Endometrial microvascular endothelial cells (primary cell): ENCODE results near the gene UBXN6. TPM values are rescaled to one million over a fixed set of nuclear protein-coding genes. Genes with fewer than 3 reads are reported as not detected.

ENCODE experiments used
- in situ Hi-C: cut with HindIII; loops from 2 replicates; pipeline ENCODE4 v1.10.0; 2017; ENCODE audit warnings: low sequenced_read_pairs, low pct_unique_long_range_greater_than_20kb; ENCODE audit errors: inconsistent ontology term
- total RNA-seq: library from RNA; depleted of rRNA; stranded (reverse); fragments of >200 nt; gene quantifications from one replicate; pipeline ENCODE4 v1.2.3, GENCODE V29; 2015; ENCODE audit errors: inconsistent ontology term

The UBXN6 gene
- total RNA-seq, 1 donor from 2014 or later = 125 TPM

DNA sequence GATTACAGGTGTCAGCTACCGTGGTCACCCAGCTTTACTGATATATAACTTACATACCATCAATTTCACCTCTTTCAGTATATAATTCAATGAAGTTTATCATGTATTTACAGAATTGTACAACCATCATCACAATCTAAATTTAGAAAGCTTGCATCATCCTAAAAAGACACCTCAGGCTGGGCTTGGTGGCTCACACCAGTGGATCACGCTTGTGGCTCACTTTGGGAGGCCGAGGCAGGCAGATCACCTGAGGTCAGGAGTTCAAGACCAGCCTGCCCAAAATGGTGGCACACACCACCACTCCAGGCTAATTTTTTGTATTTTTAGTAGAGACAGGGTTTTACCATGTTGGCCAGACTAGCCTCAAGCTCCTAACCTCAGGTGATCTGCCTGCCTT, 10.2 kb upstream of the UBXN6 start:
- in situ Hi-C loops = no loop called here

DNA sequence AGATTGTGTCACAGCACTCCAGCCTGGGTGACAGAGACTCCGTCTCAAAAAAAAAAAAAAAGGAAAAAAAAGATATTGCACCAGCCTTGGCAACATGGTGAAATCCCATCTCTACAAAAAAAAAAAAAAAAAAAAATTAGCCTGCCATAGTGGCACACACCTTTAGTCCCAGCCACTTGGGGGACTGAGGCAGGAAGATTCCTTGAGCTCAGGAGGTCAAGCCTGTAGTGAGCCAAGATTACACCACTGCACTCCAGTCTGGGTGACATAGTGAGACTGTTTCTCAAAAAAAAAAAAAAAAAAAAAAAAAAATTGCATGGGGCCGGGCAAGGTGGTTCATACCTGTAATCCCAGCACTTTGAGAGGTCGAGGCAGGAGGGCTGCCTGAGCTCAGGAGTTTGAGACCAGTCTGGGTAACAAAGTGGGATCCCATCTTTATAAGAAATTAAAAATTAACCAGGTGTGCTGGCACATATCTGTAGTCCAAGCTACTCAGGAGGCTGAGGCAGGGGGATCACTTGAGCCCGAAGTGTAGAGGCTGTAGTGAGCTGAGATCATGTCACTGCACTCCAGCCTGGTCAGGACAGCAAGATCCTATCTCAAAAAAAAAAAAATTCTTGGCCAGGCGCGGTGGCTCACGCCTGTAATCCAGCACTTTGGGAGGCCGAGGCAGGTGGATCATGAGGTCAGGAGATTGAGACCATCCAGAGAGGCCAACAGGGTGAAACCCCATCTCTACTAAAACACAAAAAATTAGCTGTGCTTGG, 7.4 kb upstream of the UBXN6 start:
- in situ Hi-C loops = no loop called here

DNA sequence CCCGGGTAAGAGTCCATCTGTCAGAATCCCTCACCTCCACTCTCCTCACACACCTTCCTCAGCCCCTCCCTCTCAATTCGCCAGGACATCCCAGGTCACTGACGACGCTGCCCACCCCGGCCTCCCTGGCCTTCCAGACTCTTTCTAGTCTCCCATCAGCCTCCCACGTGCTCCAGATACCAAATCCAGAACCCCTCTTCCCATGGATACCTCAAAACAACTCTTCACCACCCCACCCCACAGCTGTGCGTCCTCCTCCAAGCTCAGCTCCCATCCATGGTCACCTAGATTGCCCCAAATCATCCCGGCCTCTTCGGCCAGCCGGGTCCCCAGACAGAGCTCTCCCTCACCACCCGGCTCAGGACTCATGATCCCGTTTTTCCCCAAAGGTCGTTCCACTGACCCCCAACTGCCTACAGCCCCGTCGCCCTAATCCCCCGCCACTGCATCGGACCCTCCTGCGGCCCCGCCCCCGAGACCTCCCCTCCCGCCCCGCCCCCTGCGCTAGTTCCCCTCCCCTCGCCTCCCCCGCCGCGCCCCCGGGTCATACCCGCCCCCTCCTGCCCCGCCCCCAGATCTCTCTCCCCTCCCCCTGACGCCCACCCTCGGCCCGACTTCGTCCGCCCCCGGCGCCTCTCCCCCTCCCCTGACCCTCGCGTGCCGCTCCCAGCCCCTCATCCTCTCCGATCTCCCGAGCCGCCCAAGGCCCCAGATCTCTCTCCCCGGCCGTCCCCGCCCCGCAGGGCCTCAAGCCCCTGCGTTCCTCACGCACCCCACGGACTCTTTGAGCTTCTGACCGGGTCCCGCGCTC, 546 bp downstream of the UBXN6 start:
- in situ Hi-C loops = no loop called here

DNA sequence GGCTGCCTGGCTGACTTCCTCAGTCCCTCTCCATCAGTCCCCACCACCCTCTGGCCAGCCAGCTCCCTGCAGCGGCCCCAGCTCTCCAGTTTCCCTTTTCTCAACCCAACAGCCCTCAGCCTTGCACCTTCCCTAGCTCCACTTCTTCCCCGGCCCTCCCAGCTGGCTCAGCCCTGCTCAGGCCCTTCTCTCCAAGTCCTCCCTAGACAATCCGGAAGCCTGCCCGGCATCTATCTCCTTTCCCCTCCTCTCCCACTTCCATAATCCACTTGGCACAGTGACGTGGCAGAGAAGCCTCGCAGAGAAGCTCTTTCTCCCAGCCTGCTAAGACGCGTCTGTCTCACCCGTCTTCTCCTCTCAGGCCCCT, 1.1 kb downstream of the UBXN6 start:
- in situ Hi-C loops = no loop called here

DNA sequence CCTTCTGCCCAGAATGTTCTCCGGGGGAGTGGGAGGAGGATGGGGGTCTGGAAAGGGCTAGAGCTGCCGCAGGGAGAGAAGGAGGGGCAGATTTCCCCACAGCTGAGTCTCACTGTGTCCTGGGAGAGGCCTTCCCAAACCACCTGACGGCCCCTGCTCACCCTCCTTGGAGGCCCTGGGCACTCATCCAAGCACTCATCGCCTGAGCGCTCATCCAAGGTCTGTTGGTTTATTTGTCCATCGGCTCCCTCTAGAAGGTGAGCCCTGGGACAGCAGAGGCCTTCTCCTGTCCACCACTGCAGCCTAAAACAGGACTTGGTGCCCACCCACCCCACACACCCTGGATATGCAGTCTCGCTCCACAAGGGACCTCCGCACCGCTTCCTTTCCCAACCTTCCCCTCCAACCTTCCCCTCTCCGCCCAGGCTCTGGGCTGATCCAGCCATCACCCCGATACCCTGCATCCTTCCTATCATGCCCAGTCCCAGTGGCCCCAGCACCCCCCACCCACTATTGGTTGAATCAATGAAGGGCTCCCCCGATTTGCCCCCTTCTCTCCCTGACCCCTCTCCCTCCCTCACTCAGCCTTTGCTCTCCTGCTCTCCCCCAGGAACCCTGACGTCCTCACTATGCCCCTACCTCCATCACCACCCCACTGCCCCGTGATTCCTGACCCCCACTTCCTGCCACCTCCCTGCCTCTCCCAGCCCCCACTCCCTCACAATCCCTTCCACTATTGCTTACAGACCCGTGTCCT, 1.7 kb downstream of the UBXN6 start:
- in situ Hi-C loops = no loop called here

DNA sequence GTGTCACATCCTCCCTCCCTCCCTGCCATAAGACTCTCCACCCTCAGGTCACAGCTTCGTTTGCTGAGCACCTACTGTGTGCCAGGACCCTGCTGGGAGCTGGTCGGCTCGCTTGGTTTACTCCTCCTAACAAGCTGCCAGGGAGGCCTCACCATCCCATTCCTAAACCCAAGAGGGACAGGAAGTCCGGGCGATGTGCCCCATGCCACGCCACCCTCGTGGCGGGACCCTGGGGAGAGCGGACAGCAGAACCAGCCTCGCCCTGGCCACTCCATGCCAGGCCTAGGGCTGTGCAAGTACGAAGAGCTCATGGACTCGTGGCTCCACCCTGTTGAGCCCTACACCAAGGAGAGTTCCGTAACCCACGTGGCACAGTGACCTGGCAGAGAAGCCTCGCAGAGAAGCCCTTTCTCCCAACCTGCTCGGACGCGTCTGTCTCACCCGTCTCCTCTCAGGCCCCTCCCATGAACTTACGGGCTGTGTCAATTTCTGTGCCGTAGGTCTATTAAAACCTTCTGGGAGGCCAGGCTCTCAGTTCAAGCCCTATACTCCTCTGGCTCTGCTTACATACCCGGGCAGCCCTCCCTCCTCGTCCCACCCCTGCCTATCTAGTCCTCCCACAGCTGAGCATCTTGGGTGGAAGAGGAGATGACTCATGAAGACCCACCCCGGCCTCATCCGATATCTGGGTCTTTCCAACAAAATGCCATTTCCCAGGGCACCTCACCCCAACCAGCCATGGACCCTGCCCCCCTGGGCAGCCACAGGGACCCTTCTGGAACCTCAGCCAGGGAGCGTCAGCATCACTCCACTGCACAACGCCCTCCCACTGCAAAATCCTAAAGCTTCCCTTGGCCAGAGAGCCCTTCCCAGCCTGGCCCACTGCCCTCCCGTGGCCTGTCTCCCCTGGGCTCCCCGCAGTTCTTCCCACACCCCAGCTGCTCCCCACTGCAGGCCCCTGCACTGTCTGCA, 2.6 kb downstream of the UBXN6 start:
- in situ Hi-C loops = no loop called here

DNA sequence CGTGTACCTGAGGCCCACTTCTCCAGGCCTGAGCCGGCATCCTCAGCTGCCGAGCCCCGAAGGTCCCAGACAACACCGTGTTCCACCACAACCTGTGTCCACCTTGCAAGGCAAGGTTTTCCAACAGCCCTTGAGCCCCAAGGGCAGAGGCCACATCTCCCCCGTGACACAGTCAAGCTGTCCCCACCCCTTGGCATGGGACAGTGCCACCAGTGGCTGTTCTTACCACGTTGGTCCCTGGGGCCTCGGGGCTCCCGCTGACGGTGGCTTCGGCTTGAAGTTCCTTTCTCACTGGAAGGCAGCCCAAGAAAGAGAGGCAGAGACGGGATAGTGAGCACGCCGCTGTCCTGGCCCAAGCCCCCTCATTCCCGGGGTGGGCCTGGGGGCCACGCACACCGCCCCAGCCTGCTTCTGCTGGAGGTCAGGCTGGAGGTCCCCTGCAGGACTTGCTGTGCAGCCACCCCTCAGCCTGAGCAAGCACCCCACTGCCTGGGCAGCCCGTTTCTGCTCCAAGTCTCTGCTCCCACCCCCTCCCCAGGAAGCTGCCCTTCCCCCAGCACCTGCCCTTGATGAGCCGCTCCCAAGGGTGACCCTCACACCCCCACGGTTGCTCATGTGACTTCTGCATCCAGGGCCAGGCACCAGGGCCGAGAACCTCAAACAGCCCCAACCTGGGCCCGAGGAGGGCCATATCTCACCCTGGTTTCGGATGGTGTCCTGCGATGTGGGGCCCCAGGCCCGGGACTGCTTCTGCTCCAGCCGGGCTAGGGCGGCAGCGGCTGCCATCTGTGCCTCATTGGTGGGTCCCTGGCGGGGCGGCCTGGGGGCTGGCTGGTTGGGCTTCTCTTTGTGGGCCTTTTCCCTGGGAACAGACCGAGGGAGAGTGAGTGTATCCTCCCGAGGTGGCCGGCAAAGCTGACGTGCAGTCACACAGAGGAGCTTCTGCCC, 4.1 kb downstream of the UBXN6 start:
- in situ Hi-C loops = no loop called here

DNA sequence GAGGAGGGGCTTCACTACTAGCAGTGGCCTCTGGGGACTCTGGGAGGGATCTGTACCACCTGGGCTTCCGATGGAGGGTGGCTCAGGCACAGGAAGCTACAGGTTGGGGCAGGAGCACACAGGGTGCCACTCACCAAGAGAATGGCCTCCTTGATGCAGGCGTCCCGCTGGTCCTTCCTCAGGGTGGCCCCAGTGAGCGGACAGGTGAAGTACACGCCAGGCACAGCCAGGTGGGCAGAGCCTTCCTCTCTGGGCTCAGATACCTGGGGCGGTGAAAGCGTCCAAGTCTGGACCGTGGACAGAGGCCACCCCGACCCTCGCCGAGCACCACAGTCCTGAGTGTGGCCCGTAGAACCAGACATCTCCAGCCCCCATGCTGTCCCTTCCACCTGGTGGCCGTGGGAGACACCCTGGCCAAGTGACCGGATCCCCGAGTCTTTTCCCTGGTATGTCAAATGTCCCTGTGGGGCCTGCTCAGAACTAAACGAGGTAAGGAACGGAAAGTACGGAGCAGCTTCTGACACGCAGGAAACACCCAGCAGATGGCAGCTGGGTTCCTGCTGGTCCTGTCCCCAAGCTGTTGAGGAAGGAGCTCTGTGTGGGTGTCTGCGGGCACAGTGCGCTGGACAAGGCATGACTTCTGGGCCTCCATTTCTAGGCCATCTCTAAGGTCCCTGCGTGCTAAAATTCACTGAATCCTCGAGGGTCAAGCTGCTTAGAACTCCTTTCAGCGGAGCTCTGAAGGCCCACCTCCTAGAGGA, 5.2 kb downstream of the UBXN6 start:
- in situ Hi-C loops = no loop called here

DNA sequence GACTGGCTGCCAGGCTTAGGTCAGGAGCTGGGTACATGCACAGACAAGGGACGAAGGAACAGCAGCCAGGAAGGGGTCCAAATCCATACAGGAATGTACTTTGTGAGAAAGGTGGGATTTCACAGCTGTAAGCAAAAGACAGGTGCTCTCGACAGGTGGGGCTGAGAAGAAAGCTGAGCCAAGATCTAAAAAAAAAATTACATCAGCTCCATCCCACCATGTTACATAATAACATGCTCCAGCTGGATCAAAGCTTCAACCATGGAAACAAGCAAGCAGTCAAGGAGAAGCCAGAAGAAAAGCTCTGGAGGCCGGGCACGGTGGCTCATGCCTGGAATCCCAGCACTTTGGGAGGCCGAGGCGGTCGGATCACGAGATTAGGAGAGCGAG, 8.0 kb downstream of the UBXN6 start:
- in situ Hi-C loops = no loop called here

DNA sequence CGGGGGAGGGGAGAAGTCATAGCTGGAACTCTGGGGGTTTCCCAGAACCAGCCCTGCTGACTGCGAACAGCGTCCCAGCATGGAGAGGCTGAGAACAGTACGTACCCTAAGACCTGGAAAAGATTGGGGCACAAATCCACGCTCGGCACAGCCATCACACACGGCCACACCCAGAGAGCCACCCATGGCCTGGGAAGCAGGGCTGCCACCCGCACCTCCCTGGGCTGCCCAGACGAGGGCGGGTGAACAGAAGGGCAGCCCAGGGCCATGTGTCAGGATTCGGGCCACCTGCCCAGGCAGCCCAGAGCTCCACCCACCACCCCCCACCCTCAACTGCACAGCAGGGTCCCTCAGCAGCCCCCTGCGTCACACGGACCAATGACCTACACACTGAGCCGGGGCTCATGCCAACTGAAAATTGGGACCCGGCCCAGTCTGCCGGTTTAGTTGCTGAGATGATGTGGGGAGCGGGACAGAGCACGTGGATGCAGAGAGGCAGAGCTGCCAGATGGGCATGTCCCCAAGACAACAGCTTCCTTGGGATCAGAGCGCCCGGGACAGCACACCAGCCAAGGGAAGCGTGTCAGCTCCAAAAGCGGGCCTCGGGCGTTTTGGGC, 8.5 kb downstream of the UBXN6 start:
- in situ Hi-C loops = no loop called here

DNA sequence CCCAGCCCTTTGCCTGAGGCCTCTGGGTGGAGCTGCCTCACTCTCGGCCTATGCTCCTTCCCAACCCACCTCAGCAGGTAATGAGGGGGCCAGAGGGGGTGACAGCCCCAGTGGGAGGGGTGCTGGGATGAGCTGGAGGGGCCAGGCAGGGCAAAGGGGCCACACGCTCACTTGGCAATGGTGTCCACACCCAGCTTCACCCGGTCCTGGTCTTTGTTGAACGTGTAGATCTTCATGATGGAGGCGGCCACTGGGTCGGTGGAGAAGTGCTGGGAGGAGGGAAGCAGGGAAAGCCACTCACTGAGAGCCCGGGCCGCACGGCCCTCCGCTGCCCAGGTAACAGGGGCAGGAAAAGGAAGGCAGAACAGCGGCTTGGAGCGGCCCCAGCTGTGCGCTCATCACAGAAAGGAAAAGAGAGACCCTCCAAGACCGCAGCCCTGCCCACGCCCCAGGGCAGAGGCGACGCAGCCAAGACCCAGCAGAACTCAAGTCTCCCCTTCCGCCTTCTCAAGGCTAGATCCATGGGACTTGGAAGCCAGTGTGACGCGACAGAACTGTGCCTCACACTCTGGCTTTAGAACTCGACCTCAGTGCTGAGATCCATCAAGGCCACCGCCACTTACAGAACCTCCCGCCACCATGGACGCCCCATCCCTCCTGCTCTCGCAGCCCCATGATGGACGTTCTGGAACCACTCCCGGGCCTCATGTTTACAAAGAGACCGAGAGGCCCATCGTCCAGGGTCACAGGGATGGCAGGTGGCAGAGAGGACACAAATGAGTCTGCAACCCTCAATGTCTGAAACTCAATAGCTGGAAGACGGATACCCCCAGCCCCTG, 9.2 kb downstream of the UBXN6 start:
- in situ Hi-C loops = no loop called here

DNA sequence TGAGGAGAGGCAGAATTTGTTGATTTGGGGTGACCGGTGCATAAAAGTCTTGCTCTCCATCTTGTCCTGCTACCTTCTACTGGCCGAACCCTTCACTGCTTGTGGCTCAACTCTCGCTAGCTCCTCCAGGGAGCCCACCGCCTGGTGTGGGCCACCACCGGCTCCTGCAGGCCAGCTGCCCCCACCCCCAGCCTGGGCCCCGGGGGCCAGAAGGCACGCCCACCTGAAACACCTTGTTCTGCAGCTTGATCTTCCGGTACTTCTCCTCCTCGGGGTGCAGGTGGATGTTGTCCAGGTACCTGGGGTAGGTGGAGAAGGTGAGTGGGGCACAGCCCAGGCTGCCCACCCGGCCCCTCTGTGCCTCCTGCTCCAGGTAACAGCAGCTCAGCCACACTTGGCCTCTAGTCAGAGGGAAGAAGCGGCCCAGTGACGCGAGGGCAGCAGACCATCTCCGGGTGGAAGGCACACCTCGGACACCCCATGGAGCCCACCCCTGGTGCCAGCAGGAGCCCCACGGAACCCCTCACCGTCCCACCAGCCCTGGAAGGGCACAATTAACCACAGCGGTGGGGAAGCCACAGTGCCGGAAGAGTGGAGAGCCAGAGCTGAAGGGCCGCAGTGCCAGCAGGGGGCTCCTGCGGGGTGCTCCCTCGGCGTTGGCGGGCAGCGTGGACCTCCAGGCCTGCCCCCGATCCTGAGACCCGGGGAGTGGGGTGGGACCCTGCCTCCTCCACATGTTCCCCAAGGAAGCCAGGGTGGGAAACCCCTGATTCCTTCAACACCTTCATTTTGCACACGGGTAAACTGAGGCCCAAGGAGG, 10.1 kb downstream of the UBXN6 start:
- in situ Hi-C loops = no loop called here

DNA sequence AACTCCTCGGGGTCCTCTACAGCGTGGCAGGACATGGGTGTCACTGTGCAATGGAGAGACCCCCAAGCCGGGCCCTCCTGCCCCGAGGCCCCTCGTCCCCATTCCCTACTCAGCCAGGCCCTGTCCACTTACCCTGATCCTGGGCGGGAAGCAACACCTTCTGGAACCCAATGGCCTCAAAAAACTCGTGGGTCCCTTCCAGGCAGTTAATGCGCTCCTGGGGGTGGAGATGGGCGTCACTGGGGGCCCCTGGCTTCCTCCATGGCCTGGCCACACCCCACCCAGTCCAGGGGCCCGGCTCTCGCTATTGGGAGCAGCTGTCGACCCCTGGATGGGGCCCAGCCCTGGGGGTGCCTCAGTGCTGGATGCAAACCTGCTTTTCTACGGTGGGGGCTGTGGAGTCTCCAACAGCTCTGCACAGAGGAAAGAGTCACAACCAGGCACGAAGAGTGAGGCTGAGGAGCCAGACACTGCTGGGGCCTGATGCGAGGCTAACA, 10.8 kb downstream of the UBXN6 start:
- in situ Hi-C loops = no loop called here

DNA sequence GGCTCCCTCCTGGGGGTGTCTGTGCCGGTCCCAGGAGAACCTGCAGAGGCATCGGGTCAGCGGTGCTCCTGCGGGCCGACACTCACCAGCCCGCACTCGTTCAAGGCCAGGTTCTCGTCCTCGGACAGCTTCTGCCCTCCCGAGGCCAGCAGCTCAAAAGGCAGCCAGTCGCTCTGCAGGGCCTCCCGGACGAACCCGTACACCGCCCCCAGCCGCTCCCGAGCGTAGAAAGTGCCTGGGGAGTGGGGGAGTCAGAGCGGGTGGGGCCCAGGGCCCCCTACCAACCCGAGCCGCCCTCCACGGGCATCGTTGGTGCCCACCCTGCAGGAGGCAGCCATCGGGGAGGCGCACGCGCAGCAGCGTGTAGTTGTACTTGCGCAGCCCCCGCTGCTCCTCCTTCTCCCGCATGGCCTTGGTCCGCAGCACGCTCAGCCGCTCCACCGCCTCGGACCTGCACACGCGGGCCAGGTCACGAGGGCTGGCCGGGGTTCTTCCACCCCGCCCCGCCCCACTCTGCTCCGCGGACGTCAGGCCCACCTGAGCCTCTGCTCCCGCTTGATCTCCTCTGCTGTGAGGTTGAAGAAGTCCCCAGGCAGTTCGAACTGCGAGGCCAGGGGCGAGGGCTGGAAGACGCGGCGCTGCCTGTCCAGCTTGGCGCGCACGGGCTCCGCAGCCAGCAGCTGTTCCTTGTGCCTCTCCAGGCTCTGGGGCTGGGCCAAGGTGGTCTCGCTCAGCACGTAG, 11.5 kb downstream of the UBXN6 start:
- in situ Hi-C loops = no loop called here
